Measurements from ENCODE around the gene IL3. TPM values are rescaled to one million over a fixed set of nuclear protein-coding genes. Genes with fewer than 3 reads are reported as not detected.

Gene IL3
- total RNA-seq, 6 donors from 2014 or later: not detected

DNA sequence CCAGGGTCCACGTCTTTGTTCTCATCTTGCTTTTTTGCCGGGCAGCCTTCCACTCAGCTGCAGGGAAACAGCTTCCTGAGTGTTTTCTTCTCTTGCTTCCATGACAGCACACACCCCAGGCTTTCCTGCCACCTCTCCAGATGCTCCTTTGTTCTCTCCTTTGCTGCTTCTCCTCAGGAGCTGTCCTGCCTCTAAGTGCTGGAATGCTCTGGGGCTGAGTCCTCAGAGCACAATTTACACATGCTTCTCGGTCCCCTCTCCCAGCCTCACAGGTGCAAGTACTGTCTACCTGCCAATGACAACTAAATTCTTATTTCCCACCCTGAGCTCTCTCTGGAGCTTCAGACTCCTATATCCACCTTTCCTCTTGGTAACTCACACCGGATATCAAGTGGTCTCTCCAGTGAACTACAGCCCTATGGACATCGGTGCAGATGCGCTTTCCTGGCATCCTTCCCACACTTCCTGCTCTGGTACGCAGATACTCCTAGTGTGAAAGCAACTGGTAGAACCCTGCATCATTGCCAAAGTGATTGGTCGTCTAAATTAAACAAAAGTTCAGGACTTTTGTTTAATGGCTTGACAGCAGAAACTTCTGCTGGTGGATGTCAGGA, 35.6 kb upstream of the IL3 start:
- TF ChIP-seq POLR2A (IDR thresholded peaks at IDR 0.05) (no peak), CTCF (IDR thresholded peaks at IDR 0.05) (no peak), POLR2AphosphoS5 (IDR thresholded peaks at IDR 0.05) (no peak), EP300 (IDR thresholded peaks at IDR 0.05) (no peak)
- 57 to 66% methylated on average over 8 of the region's 8 CpGs for WGBS, 2 donors
- Histone ChIP-seq H3K4me1 (no peaks in the 10 kb centered on the region), H3K27ac (no peak overlapping the region), H3K9me3 (no peaks in the 10 kb centered on the region), H3K36me3 (no peaks in the 10 kb centered on the region), H3K4me3 (no peak overlapping the region), H3K27me3 (no peaks in the 10 kb centered on the region)
- no peak for ATAC-seq (ENCODE audit: low FRiP score in 2 of 2)
- no peak for DNase-seq

- no peak for ATAC-seq (ENCODE audit: low FRiP score in 2 of 2)
- 84 to 93% methylated on average over 7 of the region's 7 CpGs for WGBS, 2 donors
- DNase-seq: no peak
These were observed 35.0 kb upstream of the IL3 start for GRCh38 chr5:132025403-132025971.

GRCh38 chr5:132026516-132027008, 33.9 kb upstream of the IL3 start:
- ATAC-seq (ENCODE audit: low FRiP score in 2 of 2): no peak
- Histone ChIP-seq H3K4me3 (no peak overlapping the region), H3K27ac (no peak overlapping the region), H3K27me3 (no peaks in the 10 kb centered on the region), H3K9me3 (no peaks in the 10 kb centered on the region), H3K4me1 (no peaks in the 10 kb centered on the region), H3K36me3 (no peaks in the 10 kb centered on the region)
- WGBS, 2 donors: 67 to 68% methylated on average over 5 of the region's 5 CpGs
- TF ChIP-seq EP300 (IDR thresholded peaks at IDR 0.05) (no peak), POLR2A (IDR thresholded peaks at IDR 0.05) (no peak), CTCF (IDR thresholded peaks at IDR 0.05) (no peak), POLR2AphosphoS5 (IDR thresholded peaks at IDR 0.05) (no peak)
- DNase-seq: no peak

More at GRCh38 chr5:132025403-132025971, 35.0 kb upstream of the IL3 start:
- Histone ChIP-seq H3K36me3 (no peaks in the 10 kb centered on the region), H3K4me3 (no peak overlapping the region), H3K27me3 (no peaks in the 10 kb centered on the region), H3K27ac (no peak overlapping the region), H3K4me1 (no peaks in the 10 kb centered on the region), H3K9me3 (no peaks in the 10 kb centered on the region)
- TF ChIP-seq EP300 (IDR thresholded peaks at IDR 0.05): no peak
- TF ChIP-seq CTCF (IDR thresholded peaks at IDR 0.05): no peak
- TF ChIP-seq POLR2A (IDR thresholded peaks at IDR 0.05): no peak
- TF ChIP-seq POLR2AphosphoS5 (IDR thresholded peaks at IDR 0.05): no peak

DNA sequence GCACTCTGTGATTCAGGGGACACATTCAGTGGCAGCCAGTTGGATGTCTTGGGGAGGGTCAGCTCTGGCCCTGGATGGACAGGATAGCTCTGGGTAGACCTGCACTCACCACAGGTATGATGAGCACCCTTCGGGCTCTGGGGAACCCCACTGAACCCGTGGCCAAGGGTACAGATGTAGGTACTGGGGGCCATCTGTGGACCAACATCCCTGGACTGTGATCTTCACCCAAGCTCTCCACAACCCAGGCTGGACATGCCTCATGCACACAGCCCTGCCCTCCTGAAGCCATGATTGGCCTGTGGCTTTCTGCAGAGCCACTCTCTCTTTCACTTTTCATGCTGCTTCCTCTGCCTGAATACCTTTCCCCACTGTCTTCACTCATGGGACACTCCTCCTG, 33.4 kb upstream of the IL3 start:
- DNase-seq: no peak
- no peak overlapping the region for H3K4me3 ChIP-seq
- H3K27ac ChIP-seq: no peak overlapping the region
- no peaks in the 10 kb centered on the region for H3K4me1 ChIP-seq
- no peaks in the 10 kb centered on the region for H3K27me3 ChIP-seq
- no peak for TF ChIP-seq POLR2A (IDR thresholded peaks at IDR 0.05)
- TF ChIP-seq EP300 (IDR thresholded peaks at IDR 0.05): no peak
- TF ChIP-seq CTCF (IDR thresholded peaks at IDR 0.05): no peak
- TF ChIP-seq POLR2AphosphoS5 (IDR thresholded peaks at IDR 0.05): no peak
- 89% methylated on average over 2 of the region's 2 CpGs; no CpG with 5 or more reads in 1 of the 2 donors for WGBS, 2 donors
- no peaks in the 10 kb centered on the region for H3K9me3 ChIP-seq
- H3K36me3 ChIP-seq: no peaks in the 10 kb centered on the region
- ATAC-seq (ENCODE audit: low FRiP score in 2 of 2): no peak
